SK-N-SH treated with all-trans-retinoic acid at 6 μM for 48 hours (cell line): ENCODE measurements around the gene ZNF460.

Source experiments
- ARNTL ChIP-seq: fragments of 450-650 bp; formaldehyde crosslinking; IDR thresholded peaks from 2 replicates; pipeline ENCODE4 v1.5.0; 2020; ENCODE audit warnings: low read depth, mild to moderate bottlenecking, moderate library complexity, borderline replicate concordance
- BACH2 ChIP-seq: fragments of 250-450 bp; sonication (Bioruptor Pico); IDR thresholded peaks from 2 replicates; pipeline ENCODE4 v1.9.0; 2021; ENCODE audit warnings: mild to moderate bottlenecking, borderline replicate concordance
- CREB5 ChIP-seq: fragments of 250-450 bp; sonication (Bioruptor Pico); IDR thresholded peaks from 2 replicates; pipeline ENCODE4 v1.5.1; 2020; ENCODE audit warnings: low read depth, mild to moderate bottlenecking, moderate library complexity
- CSRNP3 ChIP-seq: fragments of 250-450 bp; sonication (Bioruptor Pico); IDR thresholded peaks from 2 replicates; pipeline ENCODE4 v1.5.1; 2021; ENCODE audit warnings: mild to moderate bottlenecking, moderate library complexity
- GLIS3 ChIP-seq: fragments of 250-450 bp; sonication (Bioruptor Pico); IDR thresholded peaks from 2 replicates; pipeline ENCODE4 v1.5.0; 2020; ENCODE audit warnings: mild to moderate bottlenecking, moderate library complexity
- PATZ1 ChIP-seq: fragments of 250-450 bp; sonication (Bioruptor Pico); IDR thresholded peaks from 2 replicates; pipeline ENCODE4 v1.8.0; 2020; ENCODE audit warnings: mild to moderate bottlenecking, moderate library complexity, borderline replicate concordance
- PPARA ChIP-seq: fragments of 250-450 bp; sonication (Bioruptor Pico); IDR thresholded peaks from 2 replicates; pipeline ENCODE4 v1.5.0; 2020; ENCODE audit warnings: mild to moderate bottlenecking, borderline replicate concordance
- RARB ChIP-seq: fragments of 250-450 bp; sonication (Bioruptor Pico); IDR thresholded peaks from 2 replicates; pipeline ENCODE4 v1.8.0; 2021; ENCODE audit warnings: mild to moderate bottlenecking, moderate library complexity
- SNAI2 ChIP-seq: fragments of 250-450 bp; sonication (Bioruptor Pico); IDR thresholded peaks from 2 replicates; pipeline ENCODE4 v1.5.0; 2020; ENCODE audit warnings: mild to moderate bottlenecking, moderate library complexity
- TCF4 ChIP-seq: fragments of 250-450 bp; sonication (Bioruptor Pico); IDR thresholded peaks from 2 replicates; pipeline ENCODE4 v1.8.0; 2021; ENCODE audit warnings: mild to moderate bottlenecking, moderate library complexity, borderline replicate concordance
- TOX ChIP-seq: fragments of 250-450 bp; sonication (Bioruptor Pico); IDR thresholded peaks from 2 replicates; pipeline ENCODE4 v1.8.0; 2021; ENCODE audit warnings: mild to moderate bottlenecking, moderate library complexity, borderline replicate concordance
- ZC3H10 ChIP-seq: fragments of 250-450 bp; sonication (Bioruptor Pico); IDR thresholded peaks from 2 replicates; pipeline ENCODE4 v1.5.1; 2021; ENCODE audit warnings: mild to moderate bottlenecking, moderate library complexity
- ZFP30 ChIP-seq: fragments of 450-650 bp; formaldehyde crosslinking; IDR thresholded peaks from 2 replicates; pipeline ENCODE4 v1.5.0; 2022; ENCODE audit warnings: mild to moderate bottlenecking, moderate library complexity
- ZNF8 ChIP-seq: fragments of 450-650 bp; formaldehyde crosslinking; IDR thresholded peaks from 2 replicates; pipeline ENCODE4 v1.5.0; 2020; ENCODE audit warnings: mild to moderate bottlenecking, moderate library complexity

- no peak for TF ChIP-seq RARB (CRISPR knock-in tag)
- TF ChIP-seq CSRNP3 (CRISPR knock-in tag), result no peak
- TF ChIP-seq BACH2 (CRISPR knock-in tag), result no peak
- no peak for TF ChIP-seq ZNF8 (CRISPR knock-in tag)
- TF ChIP-seq TOX (CRISPR knock-in tag), result no peak
- TF ChIP-seq TCF4 (CRISPR knock-in tag), result no peak
- no peak for TF ChIP-seq PATZ1 (CRISPR knock-in tag)
- TF ChIP-seq CREB5 (CRISPR knock-in tag), result no peak
- no peak for TF ChIP-seq ZC3H10 (CRISPR knock-in tag)
- TF ChIP-seq ZFP30, result no peak
- no peak for TF ChIP-seq PPARA (CRISPR knock-in tag)
- TF ChIP-seq ARNTL (CRISPR knock-in tag), result no peak
- no peak for TF ChIP-seq GLIS3 (CRISPR knock-in tag)
- TF ChIP-seq SNAI2, result no peak
Observed at GRCh38 chr19:57288373-57288772, 8.1 kb downstream of the ZNF460 start.
